Naive thymus-derived CD4-positive, alpha-beta T cell (primary cell): ENCODE results near the gene SPATA4. TPM values are rescaled to one million over a fixed set of nuclear protein-coding genes. Genes with fewer than 3 reads are reported as not detected.

Source experiments
- polyA plus RNA-seq, 2 donors: library from polyadenylated mRNA; unstranded; fragments of 300-500 nt; fragmentation: Illumina TruSeq; gene quantifications; one replicate each; pipeline ENCODE4 v1.2.3, GENCODE V29; 2021
- total RNA-seq, 6 experiments: library from RNA in 5 of 6; stranded (reverse) in 5 of 6; gene quantifications; 1 replicate in 5 of 6; 2 replicates in 1 of 6; pipeline ENCODE4 v1.2.3 and lab custom pipeline; 2021 to 2026

Gene SPATA4
- total and polyA plus RNA-seq, 7 experiments from 2014 or later = not detected

Other genes starting within 250 kb of the SPATA4 start
- 1 to 10 TPM in 3 of 5 experiments, under 1 TPM in 2; 0.59 to 1.5 (median 1.1) TPM for gene WDR17, start 129.7 kb downstream of the SPATA4 start, total RNA-seq
- under 1 TPM; 0.22 to 0.23 TPM for gene WDR17, start 129.7 kb downstream of the SPATA4 start, polyA plus RNA-seq
- not detected for gene ASB5, start 73.6 kb upstream of the SPATA4 start, total RNA-seq
- gene ASB5, start 73.6 kb upstream of the SPATA4 start, polyA plus RNA-seq = not detected
- 100 to 1,000 TPM; 117 to 215 (median 153) TPM for gene SPCS3, start 124.4 kb upstream of the SPATA4 start, total RNA-seq
- 10 to 100 TPM; 18.4 to 53.4 TPM for gene SPCS3, start 124.4 kb upstream of the SPATA4 start, polyA plus RNA-seq